Measurements from ENCODE around the gene RPL31. TPM values are rescaled to one million over a fixed set of nuclear protein-coding genes. Genes with fewer than 3 reads are reported as not detected.

Gene RPL31
- total and polyA plus RNA-seq, 4 donors, result 1,008 to 7,651 (median 2,793) TPM

GRCh38 chr2:100992262-100992661 is 9.8 kb upstream of the RPL31 start:
- WGBS, 2 donors, result 86 to 87% methylated on average over 6 of the region's 6 CpGs
- intact Hi-C loops (cut with DNase I), result no loop called here

GRCh38 chr2:100993294-100993693 is 8.8 kb upstream of the RPL31 start:
- Histone ChIP-seq H3K4me1 (ENCODE audit: control insufficient read depth in 1 of 2, insufficient read depth in 2 of 2, low read length in 2 of 2) (no peaks in the 10 kb centered on the region), H3K9me3 (ENCODE audit: control insufficient read depth, low read length) (no peaks in the 10 kb centered on the region), H3K27ac (ENCODE audit: low read depth in 1 of 2, low read length in 2 of 2) (no peak overlapping the region), H3K4me3 (ENCODE audit: low read length in 2 of 2) (no peak overlapping the region), H3K36me3 (ENCODE audit: control insufficient read depth in 1 of 2, insufficient read depth in 2 of 2, low read length in 1 of 2) (peaks cover 0 to 2% of the 10 kb centered on the region in 2 donors), H3K27me3 (ENCODE audit: control insufficient read depth in 1 of 2, insufficient read depth in 2 of 2, low read length in 1 of 2) (no peaks in the 10 kb centered on the region)
- intact Hi-C loops (cut with DNase I), result no loop called here
- ATAC-seq (ENCODE audit: low FRiP score), result no peak
- no peak for DNase-seq
- 89 to 94% methylated on average over 17 of the region's 17 CpGs for WGBS, 2 donors

More at GRCh38 chr2:100992262-100992661, 9.8 kb upstream of the RPL31 start:
- Histone ChIP-seq H3K27ac (ENCODE audit: low read depth in 1 of 2, low read length in 2 of 2) (no peak overlapping the region), H3K4me1 (ENCODE audit: control insufficient read depth in 1 of 2, insufficient read depth in 2 of 2, low read length in 2 of 2) (no peaks in the 10 kb centered on the region), H3K4me3 (ENCODE audit: low read length in 2 of 2) (no peak overlapping the region), H3K27me3 (ENCODE audit: control insufficient read depth in 1 of 2, insufficient read depth in 2 of 2, low read length in 1 of 2) (no peaks in the 10 kb centered on the region), H3K9me3 (ENCODE audit: control insufficient read depth, low read length) (no peaks in the 10 kb centered on the region), H3K36me3 (ENCODE audit: control insufficient read depth in 1 of 2, insufficient read depth in 2 of 2, low read length in 1 of 2) (peaks cover 0 to 2% of the 10 kb centered on the region in 2 donors)
- DNase-seq (no peak), ATAC-seq (ENCODE audit: low FRiP score) (no peak)

- Histone ChIP-seq H3K27ac (ENCODE audit: low read depth in 1 of 2, low read length in 2 of 2) (no peak overlapping the region), H3K4me3 (ENCODE audit: low read length in 2 of 2) (no peak overlapping the region), H3K36me3 (ENCODE audit: control insufficient read depth in 1 of 2, insufficient read depth in 2 of 2, low read length in 1 of 2) (peaks cover 0 to 2% of the 10 kb centered on the region in 2 donors), H3K9me3 (ENCODE audit: control insufficient read depth, low read length) (no peaks in the 10 kb centered on the region), H3K4me1 (ENCODE audit: control insufficient read depth in 1 of 2, insufficient read depth in 2 of 2, low read length in 2 of 2) (no peaks in the 10 kb centered on the region), H3K27me3 (ENCODE audit: control insufficient read depth in 1 of 2, insufficient read depth in 2 of 2, low read length in 1 of 2) (no peaks in the 10 kb centered on the region)
- no peak for ATAC-seq (ENCODE audit: low FRiP score)
- no peak for DNase-seq
- WGBS, 2 donors, result 90 to 93% methylated on average over 28 of the region's 28 CpGs
- intact Hi-C loops (cut with DNase I), result no loop called here
Observed at GRCh38 chr2:100995309-100996075, 6.6 kb upstream of the RPL31 start.

- no peak for ATAC-seq (ENCODE audit: low FRiP score)
- Histone ChIP-seq H3K4me1 (ENCODE audit: control insufficient read depth in 1 of 2, insufficient read depth in 2 of 2, low read length in 2 of 2) (no peaks in the 10 kb centered on the region), H3K9me3 (ENCODE audit: control insufficient read depth, low read length) (no peaks in the 10 kb centered on the region), H3K27ac (ENCODE audit: low read depth in 1 of 2, low read length in 2 of 2) (no peak overlapping the region), H3K27me3 (ENCODE audit: control insufficient read depth in 1 of 2, insufficient read depth in 2 of 2, low read length in 1 of 2) (no peaks in the 10 kb centered on the region), H3K36me3 (ENCODE audit: control insufficient read depth in 1 of 2, insufficient read depth in 2 of 2, low read length in 1 of 2) (peaks cover 0 to 2% of the 10 kb centered on the region in 2 donors), H3K4me3 (ENCODE audit: low read length in 2 of 2) (no peak overlapping the region)
- no peak for DNase-seq
- WGBS, 2 donors, result 89 to 90% methylated on average over 5 of the region's 5 CpGs
- intact Hi-C loops (cut with DNase I), result no loop called here
Observed at GRCh38 chr2:100997509-100998234, 4.4 kb upstream of the RPL31 start.

DNA sequence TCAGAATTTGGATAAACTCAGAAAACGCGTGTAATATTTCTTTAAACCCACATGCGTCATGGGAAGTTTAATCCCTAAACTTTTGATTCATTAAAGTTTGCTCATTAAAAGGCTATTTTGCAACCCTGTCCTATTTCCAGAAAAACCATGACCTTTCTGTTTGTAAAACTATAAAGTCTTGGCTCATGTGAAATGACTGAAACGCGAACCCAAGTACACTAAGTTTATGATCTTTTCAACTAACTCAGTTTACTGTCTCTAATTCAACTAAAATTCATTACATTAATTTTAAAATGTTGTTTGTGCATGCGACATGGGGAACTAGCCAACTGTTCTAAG is 3.9 kb upstream of the RPL31 start:
- Histone ChIP-seq H3K27ac (ENCODE audit: low read depth in 1 of 2, low read length in 2 of 2) (no peak overlapping the region), H3K4me1 (ENCODE audit: control insufficient read depth in 1 of 2, insufficient read depth in 2 of 2, low read length in 2 of 2) (no peaks in the 10 kb centered on the region), H3K4me3 (ENCODE audit: low read length in 2 of 2) (no peak overlapping the region), H3K36me3 (ENCODE audit: control insufficient read depth in 1 of 2, insufficient read depth in 2 of 2, low read length in 1 of 2) (peaks cover 0 to under 1% of the 10 kb centered on the region in 2 donors), H3K9me3 (ENCODE audit: control insufficient read depth, low read length) (no peaks in the 10 kb centered on the region), H3K27me3 (ENCODE audit: control insufficient read depth in 1 of 2, insufficient read depth in 2 of 2, low read length in 1 of 2) (no peaks in the 10 kb centered on the region)
- ATAC-seq (ENCODE audit: low FRiP score), result no peak
- no peak for DNase-seq
- 81 to 84% methylated on average over 6 of the region's 6 CpGs for WGBS, 2 donors
- intact Hi-C loops (cut with DNase I), result no loop called here

DNA sequence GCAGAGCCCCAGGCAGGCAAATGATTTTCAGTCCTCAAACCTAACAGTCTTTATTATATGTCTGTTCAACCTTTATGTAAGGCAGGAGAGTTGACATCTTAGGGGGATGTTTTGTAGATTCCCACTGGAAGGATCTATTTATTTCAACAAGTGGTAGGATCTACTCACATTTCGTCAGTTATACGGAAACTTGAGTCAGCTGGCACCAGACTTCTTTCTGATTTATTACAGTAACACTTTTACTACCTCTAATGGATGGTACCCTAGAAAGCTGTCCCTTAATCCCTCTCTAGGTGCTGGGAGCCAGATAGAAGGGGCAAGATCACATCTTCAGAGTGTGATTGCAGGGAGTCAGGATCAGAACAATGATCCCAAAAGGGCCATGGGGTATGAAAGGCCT is 2.1 kb upstream of the RPL31 start:
- Histone ChIP-seq H3K4me1 (ENCODE audit: control insufficient read depth in 1 of 2, insufficient read depth in 2 of 2, low read length in 2 of 2) (no peaks in the 10 kb centered on the region), H3K4me3 (ENCODE audit: low read length in 2 of 2) (no peak overlapping the region), H3K27me3 (ENCODE audit: control insufficient read depth in 1 of 2, insufficient read depth in 2 of 2, low read length in 1 of 2) (no peaks in the 10 kb centered on the region), H3K27ac (ENCODE audit: low read depth in 1 of 2, low read length in 2 of 2) (no peak overlapping the region), H3K36me3 (ENCODE audit: control insufficient read depth in 1 of 2, insufficient read depth in 2 of 2, low read length in 1 of 2) (peaks cover 3% of the 10 kb centered on the region in 2 donors), H3K9me3 (ENCODE audit: control insufficient read depth, low read length) (no peaks in the 10 kb centered on the region)
- intact Hi-C loops (cut with DNase I), result no loop called here
- DNase-seq (no peak), ATAC-seq (ENCODE audit: low FRiP score) (no peak)
- 71 to 72% methylated on average over 2 of the region's 2 CpGs for WGBS, 2 donors

DNA sequence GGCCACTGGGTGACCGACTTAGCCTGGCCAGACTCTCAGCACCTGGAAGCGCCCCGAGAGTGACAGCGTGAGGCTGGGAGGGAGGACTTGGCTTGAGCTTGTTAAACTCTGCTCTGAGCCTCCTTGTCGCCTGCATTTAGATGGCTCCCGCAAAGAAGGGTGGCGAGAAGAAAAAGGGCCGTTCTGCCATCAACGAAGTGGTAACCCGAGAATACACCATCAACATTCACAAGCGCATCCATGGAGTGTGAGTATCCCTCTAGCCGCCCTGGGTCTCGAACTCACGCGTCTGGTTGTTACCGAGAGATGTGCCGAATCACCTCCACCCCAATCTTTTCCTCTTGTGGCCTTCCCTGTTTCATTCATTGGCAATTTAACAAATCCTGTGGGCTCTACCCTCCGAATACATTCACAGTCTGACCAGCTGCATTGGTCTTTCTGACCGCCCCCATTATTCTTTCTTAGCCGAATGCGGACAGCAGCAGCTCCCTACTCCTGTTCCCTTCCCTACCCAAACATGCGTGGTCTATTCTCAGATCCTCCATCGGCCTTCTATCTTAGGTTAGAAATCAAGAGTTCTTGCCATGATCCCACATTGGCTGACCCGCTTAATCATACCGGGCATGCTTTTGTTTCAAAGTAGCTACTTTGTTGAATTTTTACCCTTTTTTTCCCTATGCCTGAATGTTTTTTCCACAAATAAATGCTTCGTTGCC is 631 bp downstream of the RPL31 start:
- 1% methylated on average over 26 of the region's 26 CpGs for WGBS, 2 donors
- intact Hi-C loops (cut with DNase I), result no loop called here
- Histone ChIP-seq H3K27ac (ENCODE audit: low read depth in 1 of 2, low read length in 2 of 2) (peak overlapping the region; percentile 69 to 70), H3K4me3 (ENCODE audit: low read length in 2 of 2) (peak overlapping the region; percentile 7 to 94), H3K36me3 (ENCODE audit: control insufficient read depth in 1 of 2, insufficient read depth in 2 of 2, low read length in 1 of 2) (peaks cover 6 to 9% of the 10 kb centered on the region in 2 donors), H3K27me3 (ENCODE audit: control insufficient read depth in 1 of 2, insufficient read depth in 2 of 2, low read length in 1 of 2) (no peaks in the 10 kb centered on the region), H3K9me3 (ENCODE audit: control insufficient read depth, low read length) (no peaks in the 10 kb centered on the region), H3K4me1 (ENCODE audit: control insufficient read depth in 1 of 2, insufficient read depth in 2 of 2, low read length in 2 of 2) (no peaks in the 10 kb centered on the region)
- DNase-seq (no peak), ATAC-seq (ENCODE audit: low FRiP score) (peak; percentile 13)

- no peak for DNase-seq
- WGBS, 2 donors, result 25 to 26% methylated on average over 12 of the region's 12 CpGs
- Histone ChIP-seq H3K9me3 (ENCODE audit: control insufficient read depth, low read length) (no peaks in the 10 kb centered on the region), H3K27me3 (ENCODE audit: control insufficient read depth in 1 of 2, insufficient read depth in 2 of 2, low read length in 1 of 2) (no peaks in the 10 kb centered on the region), H3K36me3 (ENCODE audit: control insufficient read depth in 1 of 2, insufficient read depth in 2 of 2, low read length in 1 of 2) (peaks cover 6 to 9% of the 10 kb centered on the region in 2 donors), H3K4me3 (ENCODE audit: low read length in 2 of 2) (peak overlapping the region in 1 of 2 donors; percentile 94), H3K27ac (ENCODE audit: low read depth in 1 of 2, low read length in 2 of 2) (peak overlapping the region in 1 of 2 donors; percentile 39), H3K4me1 (ENCODE audit: control insufficient read depth in 1 of 2, insufficient read depth in 2 of 2, low read length in 2 of 2) (no peaks in the 10 kb centered on the region)
- no peak for ATAC-seq (ENCODE audit: low FRiP score)
- intact Hi-C loops (cut with DNase I), result no loop called here
Observed at GRCh38 chr2:101003278-101003775, 1.2 kb downstream of the RPL31 start.

Measured in aorta (tissue), 5 donors.